H1 (cell line): Measurements from ENCODE around the gene NAA38. TPM values are rescaled to one million over a fixed set of nuclear protein-coding genes. Genes with fewer than 3 reads are reported as not detected.

Source experiments
- ATF3 ChIP-seq: IDR thresholded peaks from 2 replicates; pipeline ENCODE4 v1.6.1; 2011; ENCODE audit warnings: low read depth, mild to moderate bottlenecking, low read length; ENCODE audit not compliant: insufficient read depth
- CBX8 ChIP-seq: fragments of 300-800, 300-1000 bp; sonication (generic); IDR thresholded peaks from 2 replicates; pipeline ENCODE4 v1.7.1; 2016; ENCODE audit warnings: low read depth, low read length, borderline replicate concordance
- CTCF ChIP-seq, 3 experiments: IDR thresholded peaks; 1 replicate in 2 of 3; 2 replicates in 1 of 3; pipeline versions ENCODE4 v1.5.1 to v1.6.1; 2011; ENCODE audit warnings: low read length in 3 of 3, mild to moderate bottlenecking in 3 of 3, inconsistent platforms in 2 of 3, low read depth in 1 of 3, moderate library complexity in 1 of 3; ENCODE audit not compliant: insufficient read depth in 1 of 3; ENCODE audit errors: control extremely low read depth in 1 of 3
- E2F6 ChIP-seq: IDR thresholded peaks from 2 replicates; pipeline ENCODE4 v1.6.1; 2012; ENCODE audit warnings: inconsistent platforms
- EGR1 ChIP-seq: IDR thresholded peaks from 2 replicates; pipeline ENCODE4 v1.6.1; 2011; ENCODE audit warnings: low read depth, low read length, borderline replicate concordance
- EP300 ChIP-seq, 2 experiments: IDR thresholded peaks; 1 replicate in 1 of 2; 2 replicates in 1 of 2; pipeline ENCODE4 v1.6.1; 2011 to 2012; ENCODE audit warnings: low read depth in 2 of 2, low read length in 2 of 2, mild to moderate bottlenecking in 2 of 2, borderline replicate concordance in 1 of 2, inconsistent platforms in 1 of 2, moderate library complexity in 1 of 2
- GTF2F1 ChIP-seq: IDR thresholded peaks from 2 replicates; pipeline ENCODE4 v1.6.1; 2012; ENCODE audit warnings: low read depth, low read length, improper control_type of control experiment, borderline replicate concordance
- HDAC6 ChIP-seq: IDR thresholded peaks from one replicate; pipeline ENCODE4 v1.7.1; 2012; ENCODE audit warnings: low read depth, mild to moderate bottlenecking, inconsistent platforms, low read length, moderate library complexity
- KDM5A ChIP-seq: fragments of 200-600 bp; IDR thresholded peaks from 2 replicates; pipeline ENCODE4 v1.7.1; 2012; ENCODE audit warnings: mild to moderate bottlenecking, low read length, inconsistent platforms, mixed read lengths
- MAX ChIP-seq: IDR thresholded peaks from 2 replicates; pipeline ENCODE4 v1.6.1; 2012; ENCODE audit warnings: inconsistent platforms
- PHF8 ChIP-seq: fragments of 200-600 bp; sonication (generic); conservative IDR thresholded peaks from 2 replicates; pipeline ENCODE4 v1.7.1; 2012; ENCODE audit warnings: low read depth, mild to moderate bottlenecking, inconsistent platforms, low read length, moderate library complexity
- POLR2A ChIP-seq, 2 experiments: IDR thresholded peaks; 1 replicate in 1 of 2; 2 replicates in 1 of 2; pipeline ENCODE4 v1.6.1; 2011; ENCODE audit warnings: low read depth in 2 of 2, low read length in 2 of 2, mild to moderate bottlenecking in 2 of 2; ENCODE audit errors: control extremely low read depth in 1 of 2
- POU5F1 ChIP-seq: IDR thresholded peaks from 2 replicates; pipeline ENCODE4 v1.6.1; 2011; ENCODE audit warnings: low read depth, mild to moderate bottlenecking, low read length, moderate library complexity
- RBBP5 ChIP-seq: IDR thresholded peaks from 2 replicates; pipeline ENCODE4 v1.7.1; 2012; ENCODE audit warnings: low read depth, mild to moderate bottlenecking, inconsistent platforms, low read length, moderate library complexity, borderline replicate concordance
- RXRA ChIP-seq: IDR thresholded peaks from 2 replicates; pipeline ENCODE4 v1.6.1; 2011; ENCODE audit warnings: low read depth, mild to moderate bottlenecking, low read length, moderate library complexity; ENCODE audit not compliant: insufficient read depth
- SIRT6 ChIP-seq: IDR thresholded peaks from one replicate; pipeline ENCODE4 v1.7.1; 2012; ENCODE audit warnings: low read length, inconsistent platforms
- SIX5 ChIP-seq: IDR thresholded peaks from 2 replicates; pipeline ENCODE4 v1.6.1; 2011; ENCODE audit warnings: mild to moderate bottlenecking, low read depth, low read length
- polyA plus RNA-seq, 7 experiments: library from polyadenylated mRNA; depleted of rRNA in 3 of 7; stranded (reverse) in 5 of 7; unstranded in 2 of 7; fragments of >200 nt in 5 of 7; fragments of 200-250 nt in 2 of 7; gene quantifications; 1 replicate in 5 of 7; 2 replicates in 1 of 7; 4 replicates in 1 of 7; pipeline versions ENCODE4 v1.2.1 to v1.2.3, GENCODE V29; 2011 to 2013; ENCODE audit warnings: missing spikeins in 2 of 7, mixed read lengths in 2 of 7
- total RNA-seq: library from RNA; stranded (reverse); fragmentation: NEBNext Ultra II Directional; extraction: Animal tissue kit (Norgen Biotek cat#: 25700); gene quantifications from 2 replicates; pipeline ENCODE4 v1.2.1, GENCODE V29; 2021

Gene NAA38
- total and polyA plus RNA-seq, 2 of the 8 experiments (the other 6 are each of a cell fraction or from before 2014, with no cell fraction given) = 30.2 to 109 TPM

GRCh38 chr17:7836596-7837407, 20.6 kb downstream of the NAA38 start (continued):
- TF ChIP-seq RBBP5 = no peak
- TF ChIP-seq E2F6 = peak; percentile 85
- TF ChIP-seq HDAC6 = no peak
- TF ChIP-seq SIX5 = no peak
- TF ChIP-seq PHF8 = no peak
- peak; percentile 92 for TF ChIP-seq RXRA
- no peak for TF ChIP-seq CTCF (IDR thresholded peaks at IDR 0.05; ENCODE audit: control extremely low read depth in 1 of 3, insufficient read depth in 1 of 3, low read depth in 1 of 3, low read length in 3 of 3)
- TF ChIP-seq GTF2F1 = no peak
- TF ChIP-seq ATF3 = peak; percentile 82
- no peak for TF ChIP-seq KDM5A
- TF ChIP-seq CBX8 = no peak
- TF ChIP-seq POU5F1 = peak; percentile 57; the same call in 1 of the 2 replicates
- TF ChIP-seq SIRT6 = no peak
- peak in 1 of 2 experiments; percentile 97; a peak in 2 of 3 replicates for TF ChIP-seq EP300 (IDR thresholded peaks at IDR 0.05; ENCODE audit: borderline replicate concordance in 1 of 2, low read depth in 2 of 2, low read length in 2 of 2)
- peak; percentile 97 for TF ChIP-seq EGR1
- TF ChIP-seq POLR2A (IDR thresholded peaks at IDR 0.05; ENCODE audit: control extremely low read depth in 1 of 2, low read depth in 2 of 2, low read length in 2 of 2) = no peak
- peak; percentile 96 for TF ChIP-seq MAX
- TF ChIP-seq, all 59 proteins: peak for 30
